ENCODE measurements around the gene SYNGR3. TPM values are rescaled to one million over a fixed set of nuclear protein-coding genes. Genes with fewer than 3 reads are reported as not detected.

SYNGR3 gene
- total RNA-seq, 1 experiment from 2014 or later: 11.9 TPM

- no peak overlapping the region for H3K18ac ChIP-seq (ENCODE audit: insufficient read length, low read depth, low read length)
- no peaks in the 10 kb centered on the region for H4K20me1 ChIP-seq (ENCODE audit: control insufficient read depth, insufficient read depth, insufficient read length)
- H3K9me3 ChIP-seq (ENCODE audit: control insufficient read depth, low read depth, low read length): no peaks in the 10 kb centered on the region
- H2BK20ac ChIP-seq (ENCODE audit: low read depth, low read length, poor library complexity, severe bottlenecking): no peak overlapping the region
- Mint-ChIP-seq H3K9me3 (no peaks in the 10 kb centered on the region), H3K27ac (no peak overlapping the region), H3K36me3 (ENCODE audit: insufficient read depth in 1 of 3, low read depth in 3 of 3) (peaks cover 2 to 5% (median 4%) of the 10 kb centered on the region in 3 experiments; a peak in 5 of 7 replicates), H3K4me1 (peaks cover 8 to 19% of the 10 kb centered on the region in 2 experiments), H3K4me3 (no peak overlapping the region), H3K27me3 (ENCODE audit: low read depth) (no peaks in the 10 kb centered on the region)
- H3K9ac ChIP-seq (ENCODE audit: extremely low read depth, insufficient read length, low read length): no peak overlapping the region
- no peak overlapping the region for H4K91ac ChIP-seq (ENCODE audit: insufficient read length, low read depth, low read length)
- H3K56ac ChIP-seq (ENCODE audit: insufficient read length, low read depth, low read length): no peak overlapping the region
- H2BK5ac ChIP-seq (ENCODE audit: insufficient read length, low read length): no peak overlapping the region
- H3K4me1 ChIP-seq (ENCODE audit: insufficient read depth, low read length): no peaks in the 10 kb centered on the region
- H3K27me3 ChIP-seq (ENCODE audit: insufficient read depth, low read length): no peaks in the 10 kb centered on the region
- no peak overlapping the region for H3K27ac ChIP-seq (ENCODE audit: insufficient read length, low read depth, low read length)
- H2BK15ac ChIP-seq (ENCODE audit: low read depth, low read length): no peak overlapping the region; the same call in 1 of the 2 replicates
- TF ChIP-seq CTCF (conservative IDR thresholded peaks at IDR 0.05): no peak
- no peak overlapping the region for H3T11ph ChIP-seq (ENCODE audit: low read length)
- H4K8ac ChIP-seq (replicated peaks; ENCODE audit: insufficient read length, low read depth, low read length): no peak overlapping the region
- no peak overlapping the region for H2BK120ac ChIP-seq (ENCODE audit: low read depth, low read length, poor library complexity, severe bottlenecking)
- no peak overlapping the region for H2BK12ac ChIP-seq (ENCODE audit: insufficient read length, low read depth, low read length)
- H4K5ac ChIP-seq (ENCODE audit: insufficient read length, low read depth, low read length): no peak overlapping the region
- WGBS (ENCODE audit: extremely low coverage, insufficient read length, low lambda C conversion rate): no CpG with 5 or more reads among the region's 22 CpGs
- no peaks in the 10 kb centered on the region for H3K79me1 ChIP-seq (ENCODE audit: insufficient read depth, low read depth, low read length, poor library complexity, severe bottlenecking)
- no peak overlapping the region for H3K14ac ChIP-seq (ENCODE audit: insufficient read depth, low read length)
- no peaks in the 10 kb centered on the region for H3K79me2 ChIP-seq (ENCODE audit: insufficient read depth, low read length)
- H3K23ac ChIP-seq (ENCODE audit: insufficient read length, low read depth, low read length): no peak overlapping the region
- H3K4ac ChIP-seq (ENCODE audit: low read depth, low read length): no peak overlapping the region
- H3K23me2 ChIP-seq (ENCODE audit: insufficient read length, low read depth, low read length, poor library complexity, severe bottlenecking): peaks cover 5% of the 10 kb centered on the region
- DNase-seq: no peak
- no peak overlapping the region for H3K4me2 ChIP-seq (ENCODE audit: insufficient read depth, insufficient read length, low read length)
- H2AFZ ChIP-seq (ENCODE audit: low read length): no peak overlapping the region
- no peak overlapping the region for H2AK5ac ChIP-seq (ENCODE audit: insufficient read length, low read length)
Measured at GRCh38 chr16:2042171-2042985, 52.6 kb downstream of the SYNGR3 start.
